Airway epithelial cell (primary cell): Measurements from ENCODE around the gene NUAK2. TPM values are rescaled to one million over a fixed set of nuclear protein-coding genes. Genes with fewer than 3 reads are reported as not detected.

Experiments used
- total RNA-seq: library from RNA; depleted of rRNA; stranded (reverse); fragments of >200 nt; gene quantifications from 2 replicates; pipeline ENCODE4 v1.2.3, GENCODE V29; 2015

Gene NUAK2
- 14.3 and 18.8 TPM in 2 replicates for total RNA-seq

DNA sequence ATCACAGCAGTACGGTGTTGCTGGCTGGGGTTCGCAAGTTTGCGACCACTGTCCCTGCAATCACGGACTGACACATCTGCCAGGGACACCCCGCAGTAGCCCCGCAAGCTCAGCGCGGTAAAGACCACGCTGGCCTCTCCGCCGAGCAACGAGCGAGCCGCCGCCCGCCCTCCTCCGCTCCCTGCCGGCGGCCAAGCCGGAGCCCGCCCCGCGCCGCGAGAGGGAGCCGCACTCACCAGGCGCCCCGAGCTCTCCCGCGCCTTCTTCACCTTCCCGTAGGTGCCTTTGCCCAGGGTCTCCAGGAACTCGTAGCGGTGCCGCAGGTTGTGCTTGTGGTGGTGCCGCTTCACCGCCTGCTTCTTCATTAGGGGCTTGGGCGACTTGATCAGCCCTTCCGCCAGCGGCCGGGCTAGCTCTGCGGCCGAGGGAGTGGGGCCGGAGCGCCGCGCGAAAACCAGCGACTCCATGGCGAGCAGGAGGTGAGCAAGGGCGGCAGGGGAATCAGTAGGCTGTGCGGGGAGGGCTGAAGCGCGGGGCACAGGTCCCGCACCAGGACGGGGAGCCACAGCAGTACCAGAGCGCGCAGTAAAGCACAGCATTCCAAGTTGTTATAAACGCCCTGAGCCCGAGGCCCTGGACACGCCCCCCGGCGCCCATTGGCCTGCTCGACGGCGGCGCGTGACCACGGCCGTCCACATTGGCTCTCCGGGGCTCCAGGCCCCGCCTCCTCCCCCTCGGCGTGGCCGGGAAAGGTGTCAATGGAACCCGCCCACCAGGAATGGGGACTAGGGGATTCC lies at the start of gene NUAK2:
NUAK2 (minus strand) TSS at position 584 of the 797 bp plus-strand sequence; CDS start at position 467, 117 bp downstream.

DNA sequence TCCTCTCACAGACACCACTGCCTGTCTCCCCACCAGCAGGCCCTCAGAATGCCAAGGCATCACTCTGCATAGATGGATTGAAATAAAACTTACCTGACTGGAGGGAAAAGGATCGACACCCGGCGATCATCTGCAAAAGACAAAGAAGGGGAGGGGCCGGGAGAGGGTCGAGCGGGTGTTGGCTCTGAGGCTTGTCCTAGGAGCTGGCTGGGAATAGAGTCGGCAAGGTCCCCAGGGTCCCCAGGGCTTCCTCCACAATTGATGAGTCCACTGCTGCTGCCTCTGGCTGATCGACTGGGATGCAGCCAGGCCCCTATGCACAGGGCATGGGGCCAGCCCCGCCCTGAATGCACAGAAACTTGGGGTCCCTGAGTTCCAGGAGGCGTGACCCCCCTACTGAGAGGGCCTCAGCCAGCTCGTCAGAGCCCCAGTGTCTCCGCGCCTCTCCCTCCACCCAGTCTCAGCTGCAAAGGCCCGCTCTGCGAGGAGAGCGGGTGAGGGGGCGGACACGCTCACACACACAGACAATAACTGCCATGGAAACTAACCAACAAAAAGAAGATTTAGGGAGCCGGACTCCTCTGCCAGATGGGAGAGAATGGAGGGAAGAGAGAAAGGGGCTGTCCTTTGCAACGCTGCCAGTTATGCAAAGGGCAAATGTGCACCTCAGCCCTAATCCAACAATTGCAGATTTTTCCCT lies 35.0 kb upstream of the NUAK2 start, which contains the start of gene KLHDC8A:
KLHDC8A (minus strand) TSS at position 483 of the 700 bp plus-strand sequence. CDS start 13,318 bp downstream, outside the sequence.

Other genes with a start within 250 kb of the NUAK2 start
- 0.78 and 1.9 TPM in 2 replicates for gene TMEM81, start 237.3 kb downstream of the NUAK2 start, total RNA-seq
- gene RBBP5, start 199.8 kb downstream of the NUAK2 start, total RNA-seq: 7.6 and 10.2 TPM in 2 replicates
- gene DSTYK, start 110.0 kb downstream of the NUAK2 start, total RNA-seq: 7.2 and 8.9 TPM in 2 replicates
- gene TMCC2, start 93.8 kb downstream of the NUAK2 start, total RNA-seq: 4.3 and 4.7 TPM in 2 replicates
- gene KLHDC8A, start 35.2 kb upstream of the NUAK2 start, total RNA-seq: 0.14 TPM in 1 of 2 replicates, not detected in the other
- 1.4 TPM in 1 of 2 replicates, not detected in the other for gene LEMD1, start 100.3 kb upstream of the NUAK2 start, total RNA-seq
- gene BLACAT1, start 134.3 kb upstream of the NUAK2 start, total RNA-seq: 1.3 and 1.5 TPM in 2 replicates
- gene CDK18, start 182.9 kb upstream of the NUAK2 start, total RNA-seq: 10.3 and 15.0 TPM in 2 replicates